NCI-H82 (cell line): ENCODE results near the gene FAM83G.

ENCODE experiments used
- DNase-seq: peaks from one replicate; lab custom pipeline; 2025; lab: John Stamatoyannopoulos, UW

FAM83G gene

DNA sequence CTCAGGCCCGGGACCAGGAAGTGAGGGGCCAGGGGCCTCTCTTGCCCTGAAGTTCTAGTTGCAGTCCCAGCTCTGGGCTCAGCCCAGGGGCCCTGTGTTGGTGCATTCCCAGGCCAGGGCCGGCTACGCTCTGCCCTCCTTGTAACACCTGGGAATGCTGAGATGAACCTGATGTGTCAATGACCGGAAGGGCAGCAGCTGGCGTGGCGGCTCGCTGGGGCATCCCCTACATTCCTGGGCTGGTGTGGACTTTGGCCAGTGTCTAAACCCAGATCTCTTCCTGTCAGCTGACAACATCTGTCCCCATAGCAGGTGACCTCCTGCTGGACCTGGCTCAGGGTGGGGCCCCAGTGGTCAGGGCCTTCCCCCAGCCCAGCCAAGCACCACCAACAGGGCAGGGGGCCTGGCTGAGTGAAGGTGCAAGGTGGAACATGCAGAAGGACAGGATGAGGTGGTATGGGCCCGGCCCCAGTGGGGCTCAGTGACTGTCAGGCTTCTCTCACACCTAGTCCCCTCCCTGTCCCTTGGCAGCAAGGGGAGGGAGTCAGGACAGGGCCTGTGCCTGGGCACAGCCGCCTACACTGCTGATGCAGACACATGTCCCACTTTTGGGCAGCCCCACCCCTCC, 15.9 kb downstream of the FAM83G start:
- DNase-seq: no peak

DNA sequence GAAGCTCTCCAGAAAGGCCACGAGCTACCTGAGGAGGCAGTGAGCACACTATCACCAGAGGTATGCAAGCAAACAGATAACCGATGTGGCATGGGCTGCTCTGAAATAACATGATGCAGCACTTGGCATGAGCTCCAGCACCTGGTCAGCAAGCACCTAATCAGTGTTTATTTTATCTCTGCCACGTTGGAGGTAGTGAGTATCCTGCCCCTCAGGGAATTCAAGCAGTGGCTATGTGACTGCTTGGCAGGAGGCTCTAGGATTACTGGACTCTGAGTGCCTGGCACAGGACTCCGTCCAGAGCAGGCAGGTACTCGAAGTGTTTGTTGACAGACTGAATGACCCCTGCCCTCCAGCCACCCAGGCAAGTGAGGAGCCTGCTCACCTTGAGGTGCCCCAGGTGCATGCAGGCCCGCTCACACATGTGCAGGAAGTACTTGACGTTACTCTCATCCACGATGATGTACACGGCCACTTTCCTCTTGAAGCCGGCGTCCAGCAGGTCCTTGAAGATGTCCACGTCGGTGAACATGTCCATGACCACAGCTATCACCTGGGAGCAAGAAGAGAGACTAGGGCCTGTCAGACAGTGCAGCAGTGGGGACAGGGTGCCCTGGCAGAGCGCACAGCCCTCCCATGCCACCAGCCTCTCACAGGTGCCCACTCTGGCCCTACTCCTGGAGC, 16.6 kb downstream of the FAM83G start:
- DNase-seq: no peak

DNA sequence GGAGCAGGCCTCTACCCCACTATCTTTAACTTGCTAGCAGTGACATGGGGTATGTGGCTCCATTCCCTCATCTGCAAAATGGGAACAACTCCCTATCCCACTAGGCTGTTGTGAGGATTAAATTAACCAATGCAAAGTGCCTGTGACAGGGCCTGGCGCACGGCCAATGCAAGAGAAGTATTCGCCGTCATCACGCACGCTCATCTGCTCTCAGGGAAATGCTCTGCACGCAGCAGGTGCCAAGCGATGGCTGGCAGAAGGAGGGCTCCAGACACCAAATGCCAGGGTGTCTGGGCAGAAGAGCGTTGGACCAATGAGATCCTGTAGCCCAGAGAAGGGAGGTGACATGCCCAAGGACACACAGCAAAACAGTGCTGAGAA, 17.3 kb downstream of the FAM83G start:
- no peak for DNase-seq

DNA sequence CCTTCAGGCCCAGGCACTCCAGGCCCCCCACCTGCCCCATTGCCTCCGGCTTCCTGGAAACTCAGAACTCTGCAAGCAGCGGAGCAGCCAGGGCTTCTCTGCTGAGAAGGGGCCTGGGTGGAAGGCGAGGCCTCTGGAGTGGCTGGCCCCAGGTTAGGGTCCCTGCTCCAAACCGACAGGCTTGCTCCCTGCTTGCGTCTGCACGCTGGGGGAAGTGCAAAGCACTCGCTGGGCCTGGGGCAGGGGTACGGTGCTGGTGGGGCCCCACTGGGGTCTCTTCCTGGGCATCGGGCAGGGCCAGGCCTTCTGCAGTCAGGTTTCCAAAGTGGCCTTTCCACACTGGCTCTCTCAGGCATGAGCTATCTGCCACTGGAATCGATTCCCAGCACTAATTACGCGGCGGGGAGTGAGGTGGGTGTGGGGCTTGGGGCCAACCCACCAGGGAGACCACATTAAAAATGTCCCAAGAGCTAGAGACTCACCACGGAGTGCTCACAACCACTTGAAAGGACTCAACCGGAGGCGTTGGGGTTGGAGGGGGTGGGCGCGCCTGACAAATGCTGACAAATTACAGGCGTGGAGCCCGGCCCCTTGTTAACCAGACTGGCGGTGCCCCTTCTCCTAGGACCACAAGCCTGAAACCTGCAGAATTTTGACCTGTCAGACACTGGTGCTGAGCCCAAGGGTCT, 17.9 kb downstream of the FAM83G start:
- no peak for DNase-seq

DNA sequence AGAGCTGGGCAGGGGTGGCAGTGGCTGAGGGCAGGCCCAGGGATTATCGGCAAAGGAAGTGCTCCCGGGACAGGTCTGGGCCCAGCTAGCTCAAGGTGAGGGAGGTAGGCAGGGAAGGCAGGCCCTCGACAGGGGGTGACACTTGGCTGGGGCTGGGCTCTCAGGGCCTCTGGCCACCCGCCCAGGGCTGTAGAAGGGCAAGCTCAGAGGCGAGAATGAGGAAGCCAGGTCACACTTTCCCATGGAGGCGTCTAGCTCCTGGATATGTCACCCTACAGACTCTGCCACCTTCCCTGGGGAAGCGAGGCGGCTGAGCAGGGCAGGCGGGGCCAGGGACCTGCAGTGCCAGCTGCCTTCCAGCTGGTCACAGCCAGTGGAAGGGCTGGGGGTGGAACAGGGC, 19.1 kb downstream of the FAM83G start:
- DNase-seq: no peak

DNA sequence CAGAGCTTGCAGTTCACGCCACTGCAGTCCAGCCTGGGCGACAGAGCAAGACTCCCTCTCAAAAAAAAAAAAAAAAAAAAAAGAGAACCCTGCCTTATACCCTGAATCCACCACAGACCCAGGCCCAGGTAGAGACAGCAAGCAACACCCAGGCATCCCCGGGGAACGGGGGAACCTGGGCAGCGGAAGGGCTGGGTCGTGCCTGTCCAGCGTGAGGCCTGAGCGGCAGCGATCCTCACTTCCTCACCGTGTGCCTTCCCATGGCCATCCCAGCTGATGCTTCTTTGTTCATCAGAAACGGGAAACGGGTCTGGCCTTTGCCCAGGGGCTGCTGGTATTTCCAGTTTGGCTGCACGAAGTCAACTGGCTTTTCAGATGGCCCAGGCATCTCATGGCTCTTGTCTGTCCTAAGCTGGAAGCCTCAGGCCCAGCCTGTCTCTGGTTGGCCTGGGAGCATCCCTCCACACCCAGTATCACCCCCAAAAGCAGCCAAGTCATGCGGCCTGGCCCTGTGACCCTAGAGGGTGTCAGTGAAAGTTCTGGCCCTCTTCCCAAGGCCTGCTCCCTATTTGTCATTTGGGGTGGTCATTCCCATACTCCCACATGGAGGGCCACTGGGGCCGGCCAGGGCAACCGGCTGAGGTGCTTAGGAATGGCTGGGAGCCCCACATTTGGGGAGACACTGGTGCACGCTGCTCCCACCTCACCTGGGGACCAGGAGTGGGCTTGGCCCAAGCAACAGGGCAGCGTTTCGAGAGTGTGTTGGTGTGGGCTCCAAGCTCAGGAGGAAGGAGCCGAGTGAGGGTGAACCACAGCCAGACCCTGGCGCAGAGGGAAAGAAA, 20.1 kb downstream of the FAM83G start:
- no peak for DNase-seq

DNA sequence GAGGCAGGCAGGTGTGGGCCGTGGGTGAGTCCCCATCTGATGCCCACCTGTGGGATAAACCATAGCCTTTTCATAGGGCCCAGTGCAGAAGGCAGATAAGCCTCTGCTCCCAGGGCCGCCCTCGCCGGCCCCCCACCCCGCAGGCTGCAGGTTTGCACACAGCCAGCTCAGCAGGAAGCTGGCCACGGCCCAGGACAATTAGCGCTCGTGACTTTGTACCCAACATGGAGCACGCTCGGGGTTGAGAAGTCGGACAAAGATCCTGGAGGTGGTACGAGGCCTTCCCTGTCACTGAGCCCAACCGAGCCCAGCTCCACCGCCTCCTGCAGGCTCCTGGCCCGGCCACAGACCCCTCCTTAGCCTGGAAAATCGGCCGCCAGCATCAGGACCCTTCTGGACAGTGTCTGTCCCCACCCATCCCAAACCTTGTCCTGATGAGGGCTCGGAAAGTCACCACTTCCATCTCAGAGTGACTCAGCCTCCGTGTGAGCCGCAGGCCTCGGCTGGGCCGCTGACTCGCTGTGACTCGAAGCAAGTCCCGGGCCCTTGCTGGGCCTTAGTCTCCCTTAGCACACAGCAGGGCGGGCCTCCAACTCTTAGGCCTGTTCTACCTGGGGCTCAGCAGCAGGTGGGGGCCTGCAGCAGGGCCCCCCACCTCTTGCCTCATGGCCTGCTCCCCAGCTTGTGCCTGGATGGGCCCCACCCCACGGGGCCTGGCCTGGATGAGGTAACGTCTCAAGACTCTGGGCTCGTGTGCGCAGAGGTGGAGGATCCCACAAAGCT, 22.7 kb downstream of the FAM83G start:
- DNase-seq: no peak

DNA sequence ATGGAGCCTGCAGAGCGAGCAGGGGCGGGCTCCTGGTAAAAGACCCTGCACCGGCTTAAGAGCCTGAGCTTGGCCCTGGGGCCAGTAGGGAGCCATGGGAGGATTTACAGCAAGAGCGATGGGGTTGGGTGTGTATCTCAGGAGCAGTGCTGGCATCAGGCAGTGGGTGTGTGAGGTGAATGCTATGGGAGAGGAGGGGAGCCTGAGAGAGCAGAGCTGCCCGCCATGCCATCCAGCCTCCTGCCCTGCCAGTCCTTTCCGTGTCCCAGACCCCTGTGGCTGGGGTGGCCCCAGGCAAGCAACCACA, 23.3 kb downstream of the FAM83G start:
- no peak for DNase-seq

DNA sequence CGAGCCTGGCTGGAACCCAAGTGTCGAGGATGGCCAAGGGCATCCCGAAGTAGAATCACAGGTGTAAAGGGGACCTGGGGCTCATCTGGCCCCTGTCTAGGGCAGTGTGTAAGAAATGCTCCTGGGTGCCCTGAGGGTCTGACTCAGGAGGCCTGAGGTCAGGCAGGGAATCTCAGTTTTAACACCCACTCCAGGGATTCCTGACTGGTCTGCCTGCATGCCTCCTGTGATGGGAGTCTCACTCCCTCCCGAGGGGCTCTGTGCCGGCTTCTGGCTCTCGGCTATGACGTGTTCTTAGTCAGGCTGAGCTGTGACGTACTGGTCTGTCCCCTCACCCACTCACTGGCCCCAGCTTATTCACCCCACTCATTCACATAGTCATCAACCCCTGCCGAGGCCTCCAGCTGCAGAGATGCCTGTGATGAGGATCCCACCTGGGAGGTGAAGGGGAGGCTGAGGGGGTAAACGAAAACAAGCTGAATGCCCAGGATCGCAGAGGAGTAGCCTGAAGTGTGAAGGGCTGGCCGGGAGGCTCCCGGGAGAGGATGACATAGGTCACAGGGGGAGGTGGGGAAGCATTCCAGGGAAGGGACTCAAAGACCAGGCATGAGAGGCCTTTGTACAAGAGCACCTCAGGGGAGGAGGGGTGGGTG, 23.8 kb downstream of the FAM83G start:
- no peak for DNase-seq

DNA sequence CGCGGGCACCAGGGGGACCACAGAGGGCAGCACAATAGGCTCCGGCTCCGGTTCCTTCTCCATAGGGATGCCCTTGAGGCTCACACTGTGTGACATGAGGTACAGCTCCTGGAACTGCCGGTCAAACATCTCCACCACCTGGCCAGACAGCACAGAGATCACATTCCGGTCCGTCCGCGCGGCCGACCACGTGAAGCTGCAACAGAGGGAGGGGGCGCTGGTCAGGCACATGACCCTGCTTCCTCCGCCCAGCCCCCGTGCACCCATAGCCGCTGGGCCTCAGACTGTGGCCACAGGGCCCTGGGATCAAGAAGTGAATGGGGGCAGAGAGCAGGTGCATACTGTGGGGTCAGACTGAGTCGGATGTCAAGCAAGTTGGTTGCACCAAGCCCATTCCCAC, 25.9 kb downstream of the FAM83G start:
- no peak for DNase-seq

DNA sequence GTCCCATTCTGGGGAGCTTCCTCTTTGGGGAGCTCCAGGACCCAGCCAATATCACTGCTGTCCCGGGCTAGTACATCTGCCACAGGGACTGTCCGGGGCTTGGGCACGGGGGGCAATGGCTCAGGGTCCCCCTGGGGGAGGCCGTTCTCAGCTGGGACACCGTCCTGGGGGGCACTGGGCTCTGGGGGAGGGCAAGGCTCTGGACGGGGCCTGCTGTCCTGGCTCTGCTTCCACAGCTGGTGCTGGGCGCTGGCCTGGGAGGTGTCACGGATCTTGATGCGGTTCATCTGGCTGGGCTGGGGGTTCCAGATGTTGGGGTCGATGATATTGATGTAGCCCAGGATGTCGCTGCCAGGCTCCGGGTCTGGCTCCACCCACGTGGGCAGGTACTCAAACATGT, 26.5 kb downstream of the FAM83G start:
- DNase-seq: no peak

DNA sequence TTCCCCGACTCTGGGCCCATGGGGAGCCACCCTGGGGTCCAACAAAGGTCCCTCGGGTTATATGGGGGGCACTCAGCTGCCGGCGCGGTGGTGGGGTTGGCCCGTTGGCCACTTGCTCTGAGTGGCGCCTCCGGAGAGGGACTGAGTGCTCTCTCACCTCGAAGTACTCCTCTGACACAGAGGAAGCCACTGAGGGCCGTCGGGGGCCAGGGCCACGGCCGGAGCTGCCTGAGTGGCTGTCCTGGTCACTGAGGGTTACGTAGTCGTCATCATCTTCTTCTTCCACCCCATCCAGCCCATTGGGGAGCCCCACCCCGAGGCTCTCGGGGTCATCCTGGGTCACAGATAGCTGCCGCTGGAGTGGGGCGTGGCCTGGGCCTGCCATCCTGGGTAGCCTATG, 26.9 kb downstream of the FAM83G start:
- no peak for DNase-seq

DNA sequence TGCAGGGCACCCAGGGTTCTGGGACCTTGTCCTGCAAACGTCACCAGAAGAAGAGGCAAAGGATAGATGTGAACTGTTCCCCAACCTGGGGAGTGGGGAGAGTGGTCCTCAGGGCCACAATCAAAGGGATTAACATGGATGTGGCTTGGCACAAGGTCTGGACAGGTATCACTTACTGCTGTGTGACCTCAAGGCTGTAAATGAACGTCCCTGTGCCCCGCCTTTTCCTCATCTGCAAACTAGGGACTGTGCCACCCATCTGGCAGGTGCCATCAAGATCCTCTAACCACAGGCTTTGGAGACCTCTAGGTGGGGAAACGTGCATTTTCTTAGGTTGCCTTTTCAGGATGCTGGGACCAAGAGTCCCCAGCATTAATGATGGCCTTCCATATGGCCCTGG, 27.5 kb downstream of the FAM83G start:
- no peak for DNase-seq

DNA sequence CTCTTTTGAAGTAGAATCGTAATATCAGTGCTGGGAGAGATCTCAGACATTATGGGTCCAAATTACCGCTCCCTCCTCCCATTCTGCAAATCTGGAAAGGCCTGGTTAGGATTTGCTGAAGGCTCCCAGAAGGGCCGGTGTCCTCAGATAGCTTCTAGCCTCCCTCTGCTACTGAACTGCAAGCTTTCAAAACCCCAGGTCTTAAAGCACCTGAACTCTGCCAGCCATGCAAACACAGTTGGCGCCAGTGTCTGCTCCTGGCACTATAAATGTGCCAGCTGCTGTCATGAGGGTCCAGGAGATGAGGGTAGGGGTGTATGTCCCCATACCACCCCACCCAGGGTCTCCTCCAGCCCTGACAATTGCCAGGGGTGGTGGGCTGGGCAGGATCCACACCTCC, 28.4 kb downstream of the FAM83G start:
- no peak for DNase-seq

DNA sequence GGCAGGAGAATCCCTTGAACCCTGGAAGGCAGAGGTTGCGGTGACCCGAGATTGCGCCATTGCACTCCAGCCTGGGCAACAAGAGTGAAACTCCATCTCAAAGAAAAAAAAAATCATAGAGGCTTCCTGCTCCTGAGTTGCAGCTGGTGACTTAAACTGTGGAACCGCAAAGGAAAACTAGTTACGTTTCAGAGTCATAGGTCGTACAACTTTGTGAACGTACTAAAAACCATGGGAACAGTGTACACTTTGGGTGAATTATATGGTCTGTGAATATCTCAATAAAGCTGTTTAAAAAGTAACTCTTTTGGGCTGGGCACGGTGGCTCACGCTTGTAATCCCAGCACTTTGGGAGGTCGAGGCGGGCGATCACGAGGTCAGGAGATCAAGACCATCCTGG, 29.0 kb downstream of the FAM83G start:
- no peak for DNase-seq

DNA sequence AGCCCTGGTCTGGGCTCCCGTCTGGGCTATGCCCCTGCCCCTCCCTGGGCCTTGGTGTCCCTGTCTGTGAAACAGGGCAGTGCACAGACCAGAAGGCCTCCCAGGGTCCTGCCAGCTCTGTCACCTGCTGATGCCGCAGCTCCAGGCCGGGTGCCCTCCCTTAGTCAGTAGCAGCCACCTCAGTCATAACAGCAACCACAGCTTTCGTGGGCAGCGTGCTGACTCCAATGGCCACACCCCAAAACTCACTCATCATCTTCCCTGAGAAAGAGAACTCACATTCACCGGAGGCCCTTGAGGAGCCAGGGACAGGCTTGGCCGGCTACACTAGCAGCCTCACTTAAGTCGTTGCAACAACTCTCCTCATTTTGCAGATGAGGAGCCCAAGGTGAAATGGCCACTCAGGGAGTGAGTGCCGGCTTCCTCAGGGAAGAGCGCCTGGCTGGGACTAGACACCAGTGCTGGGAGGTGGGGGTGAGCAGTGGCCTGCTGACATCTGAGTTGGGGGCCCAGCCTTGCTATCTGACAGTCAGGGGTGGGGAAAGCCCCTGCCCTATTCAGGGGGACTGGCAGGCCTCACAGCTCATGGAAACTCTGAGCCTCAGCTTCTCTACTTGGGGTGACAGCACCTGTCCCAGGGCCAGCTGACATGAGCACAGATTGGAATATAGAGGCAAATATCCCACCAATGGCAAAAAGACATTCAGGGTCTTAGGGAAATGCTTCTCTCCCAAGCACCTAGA, 30.0 kb downstream of the FAM83G start:
- DNase-seq: no peak

DNA sequence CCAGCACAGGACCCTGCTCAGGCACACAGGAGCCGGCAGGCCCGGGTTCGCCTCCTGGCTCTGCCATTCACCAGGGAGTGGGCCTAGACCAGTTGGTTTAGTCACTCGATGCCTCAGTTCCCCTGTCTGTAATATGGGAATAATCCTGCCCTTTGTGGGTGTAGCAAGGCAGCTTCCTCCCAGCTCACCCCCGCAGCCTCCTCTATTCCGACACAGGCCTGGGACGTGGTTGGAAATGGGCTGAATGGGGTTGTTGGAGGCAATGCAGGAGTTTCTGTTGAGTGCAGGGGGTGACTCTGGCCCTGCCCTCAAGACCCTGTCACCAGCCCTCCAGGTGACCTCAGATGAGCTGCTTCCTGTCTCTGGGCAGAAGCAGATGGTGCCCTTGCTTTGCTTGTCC, 32.8 kb downstream of the FAM83G start:
- DNase-seq: no peak

DNA sequence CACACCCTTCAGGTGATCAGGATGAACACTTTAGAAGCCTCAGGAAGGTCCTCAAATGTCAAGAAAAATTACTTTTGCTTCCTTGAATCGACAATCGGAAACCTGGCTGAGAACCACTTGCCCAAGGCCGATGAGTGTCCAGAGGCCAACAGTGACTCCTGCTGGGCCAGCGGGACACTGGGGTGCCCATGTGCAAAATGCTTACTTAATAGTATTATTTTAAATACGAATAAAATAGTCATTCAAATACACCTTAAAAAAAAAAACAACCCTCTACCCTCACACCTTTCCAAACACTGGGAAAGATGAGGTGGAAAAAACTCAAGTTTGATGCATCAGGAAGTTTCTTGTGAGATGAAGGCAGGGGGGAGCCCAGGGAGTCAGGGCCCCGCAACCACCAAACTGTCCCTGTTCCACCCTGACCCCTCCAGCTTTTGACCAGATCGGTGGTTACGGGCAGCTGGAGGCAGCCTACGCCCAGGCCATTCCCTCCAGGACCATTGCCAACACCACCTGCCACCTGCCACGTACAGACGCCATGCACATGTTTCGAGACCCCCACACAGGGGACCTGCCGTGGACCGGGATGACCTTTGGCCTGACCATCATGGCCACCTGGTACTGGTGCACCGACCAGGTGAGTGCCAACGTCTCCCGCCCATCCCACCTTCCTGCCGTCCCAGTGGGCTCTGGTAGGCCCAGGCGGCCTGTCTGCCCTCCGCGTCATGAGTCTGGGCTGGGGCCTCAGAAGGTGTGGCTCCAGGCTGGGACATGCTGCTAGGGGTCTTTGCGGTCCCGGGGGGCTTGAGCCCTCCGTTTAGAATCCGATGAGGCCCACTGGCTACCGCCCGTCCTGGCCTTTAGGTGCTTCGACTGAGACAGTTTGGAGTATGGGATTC, 33.7 kb downstream of the FAM83G start:
- no peak for DNase-seq

DNA sequence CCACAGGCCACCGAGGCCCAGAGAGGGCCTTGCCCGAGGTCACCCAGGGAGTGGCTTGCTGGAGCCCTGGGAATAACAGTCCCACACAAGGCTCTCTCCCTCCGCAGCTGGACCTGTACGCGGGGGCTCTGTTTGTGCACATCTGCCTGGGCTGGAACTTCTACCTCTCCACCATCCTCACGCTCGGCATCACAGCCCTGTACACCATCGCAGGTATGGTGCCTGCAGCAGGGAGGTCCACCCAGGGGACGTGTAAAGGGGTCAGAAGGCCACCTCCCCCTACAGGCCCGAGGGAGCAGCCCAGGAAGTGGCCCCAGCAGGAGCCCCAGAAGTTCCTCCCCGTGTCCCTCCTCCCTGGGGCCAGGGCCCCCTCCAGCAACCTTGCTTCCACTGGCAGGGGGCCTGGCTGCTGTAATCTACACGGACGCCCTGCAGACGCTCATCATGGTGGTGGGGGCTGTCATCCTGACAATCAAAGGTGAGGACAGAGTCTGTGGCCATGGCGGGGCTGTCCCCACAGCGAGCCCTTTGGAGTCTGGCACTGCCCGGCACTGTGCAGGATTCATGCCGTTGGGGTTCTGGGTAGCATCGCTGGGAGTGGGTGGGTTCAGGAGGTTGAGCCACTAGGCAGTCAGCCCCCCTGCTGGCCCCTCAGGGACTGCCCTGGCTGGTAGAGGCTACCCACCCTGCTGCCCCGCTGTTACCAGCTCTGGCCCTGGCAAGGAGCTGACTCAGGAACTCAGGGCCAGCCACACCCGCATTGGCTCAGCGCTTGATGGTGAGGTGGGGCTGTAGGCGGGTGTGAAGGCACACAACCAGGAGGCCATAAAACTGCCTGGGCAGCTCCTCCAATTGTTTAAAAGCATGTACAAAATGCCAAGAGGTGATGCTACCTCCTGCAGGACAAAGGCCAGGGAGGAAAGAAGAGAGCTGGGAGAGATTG, 35.3 kb downstream of the FAM83G start:
- no peak for DNase-seq
